ENCODE measurements around the gene GRIN2D.

Gene GRIN2D

DNA sequence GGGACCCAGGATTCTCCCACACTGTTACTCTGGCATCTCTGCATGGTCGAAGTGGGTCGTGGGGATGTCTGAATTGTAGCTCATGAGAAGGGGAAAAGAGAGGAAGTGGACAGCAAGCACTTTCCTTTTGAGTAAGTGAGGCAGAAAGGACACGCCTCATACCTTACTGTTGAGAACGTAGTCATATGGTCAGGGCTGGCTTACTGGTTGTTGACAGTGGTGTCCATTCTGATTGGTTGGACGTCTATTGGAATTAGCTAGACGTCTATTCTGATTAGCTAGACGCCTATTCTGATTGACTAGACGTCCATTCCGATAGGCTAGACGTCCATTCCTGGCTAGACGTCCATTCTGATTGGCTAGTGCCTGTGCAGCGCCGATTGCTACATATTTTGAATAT is 12.4 kb downstream of the GRIN2D start:
- TF ChIP-seq, protein P1, sequence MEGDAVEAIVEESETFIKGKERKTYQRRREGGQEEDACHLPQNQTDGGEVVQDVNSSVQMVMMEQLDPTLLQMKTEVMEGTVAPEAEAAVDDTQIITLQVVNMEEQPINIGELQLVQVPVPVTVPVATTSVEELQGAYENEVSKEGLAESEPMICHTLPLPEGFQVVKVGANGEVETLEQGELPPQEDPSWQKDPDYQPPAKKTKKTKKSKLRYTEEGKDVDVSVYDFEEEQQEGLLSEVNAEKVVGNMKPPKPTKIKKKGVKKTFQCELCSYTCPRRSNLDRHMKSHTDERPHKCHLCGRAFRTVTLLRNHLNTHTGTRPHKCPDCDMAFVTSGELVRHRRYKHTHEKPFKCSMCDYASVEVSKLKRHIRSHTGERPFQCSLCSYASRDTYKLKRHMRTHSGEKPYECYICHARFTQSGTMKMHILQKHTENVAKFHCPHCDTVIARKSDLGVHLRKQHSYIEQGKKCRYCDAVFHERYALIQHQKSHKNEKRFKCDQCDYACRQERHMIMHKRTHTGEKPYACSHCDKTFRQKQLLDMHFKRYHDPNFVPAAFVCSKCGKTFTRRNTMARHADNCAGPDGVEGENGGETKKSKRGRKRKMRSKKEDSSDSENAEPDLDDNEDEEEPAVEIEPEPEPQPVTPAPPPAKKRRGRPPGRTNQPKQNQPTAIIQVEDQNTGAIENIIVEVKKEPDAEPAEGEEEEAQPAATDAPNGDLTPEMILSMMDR (IDR thresholded peaks at IDR 0.05): no peak
- no peak for TF ChIP-seq ZFX (IDR thresholded peaks at IDR 0.05; ENCODE audit: borderline replicate concordance)
- H3K27ac ChIP-seq: no peak overlapping the region

DNA sequence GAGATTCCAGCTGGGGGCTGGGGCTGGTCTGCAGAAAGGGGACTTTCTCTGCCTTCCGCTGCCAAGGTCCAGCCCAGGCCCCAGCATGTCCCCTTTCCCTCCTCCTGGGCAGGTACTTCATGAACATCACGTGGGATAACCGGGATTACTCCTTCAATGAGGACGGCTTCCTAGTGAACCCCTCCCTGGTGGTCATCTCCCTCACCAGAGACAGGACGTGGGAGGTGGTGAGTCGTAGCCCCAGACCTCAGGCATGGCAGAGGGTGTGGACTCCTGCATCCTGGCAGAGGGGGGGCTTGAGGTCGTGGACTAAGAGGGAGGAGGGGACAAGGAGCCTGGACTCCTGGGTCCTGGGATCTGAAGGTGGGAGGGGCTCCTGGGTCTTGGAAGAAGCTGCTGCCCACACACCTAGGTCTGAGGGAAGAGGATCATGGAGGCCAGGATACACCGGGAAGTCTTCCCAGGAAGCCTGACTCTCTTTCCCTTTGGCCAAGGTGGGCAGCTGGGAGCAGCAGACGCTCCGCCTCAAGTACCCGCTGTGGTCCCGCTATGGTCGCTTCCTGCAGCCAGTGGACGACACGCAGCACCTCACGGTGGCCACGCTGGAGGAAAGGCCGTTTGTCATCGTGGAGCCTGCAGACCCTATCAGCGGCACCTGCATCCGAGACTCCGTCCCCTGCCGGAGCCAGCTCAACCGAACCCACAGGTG is 20.6 kb downstream of the GRIN2D start:
- H3K27ac ChIP-seq: 0 out of 2 replicates have a peak overlapping the region, but pooled peaks have one; percentile 26
- TF ChIP-seq ZFX (IDR thresholded peaks at IDR 0.05; ENCODE audit: borderline replicate concordance): no peak
- TF ChIP-seq, protein P1 (IDR thresholded peaks at IDR 0.05): no peak

DNA sequence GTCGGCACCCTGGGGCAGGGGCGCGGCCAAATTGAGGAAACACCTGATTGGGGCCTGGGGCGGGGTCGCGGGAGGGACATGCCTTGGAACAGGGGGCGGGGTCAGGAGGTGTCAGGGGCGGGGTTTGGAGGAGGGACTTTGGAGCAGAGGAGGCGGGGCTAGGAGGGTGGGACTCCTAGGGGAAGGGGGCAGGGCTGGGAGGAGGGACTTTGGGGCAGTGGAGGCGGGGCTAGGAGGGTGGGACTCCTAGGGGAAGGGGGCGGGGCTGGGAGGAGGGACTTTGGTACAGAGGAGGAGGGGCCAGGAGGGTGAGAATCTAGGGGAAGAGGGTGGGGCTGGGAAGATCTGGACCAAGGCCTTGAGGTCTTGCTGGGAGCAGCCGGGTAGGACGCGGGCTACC is 21.9 kb downstream of the GRIN2D start:
- no peak for TF ChIP-seq ZFX (IDR thresholded peaks at IDR 0.05; ENCODE audit: borderline replicate concordance)
- TF ChIP-seq, protein P1 (IDR thresholded peaks at IDR 0.05): no peak
- 0 out of 2 replicates have a peak overlapping the region, but pooled peaks have one; percentile 26 for H3K27ac ChIP-seq

DNA sequence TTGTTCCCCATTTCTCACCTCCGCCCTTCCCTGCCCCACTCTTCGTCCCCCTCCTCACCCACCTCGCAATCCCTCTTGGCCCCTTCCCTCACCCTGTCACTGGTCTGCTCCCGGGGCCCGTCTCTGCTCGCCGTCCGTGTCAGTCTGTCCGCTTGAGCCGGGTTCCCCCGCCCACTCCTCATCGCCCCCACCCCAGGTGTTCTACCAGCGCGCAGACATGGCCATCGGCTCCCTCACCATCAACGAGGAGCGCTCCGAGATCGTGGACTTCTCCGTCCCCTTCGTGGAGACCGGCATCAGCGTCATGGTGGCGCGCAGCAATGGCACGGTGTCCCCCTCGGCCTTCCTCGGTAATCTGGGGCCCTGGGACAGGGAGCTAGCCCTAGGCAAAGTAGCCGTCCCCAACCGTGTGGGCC is 22.3 kb downstream of the GRIN2D start:
- H3K27ac ChIP-seq: no peak overlapping the region
- TF ChIP-seq, protein P1 (IDR thresholded peaks at IDR 0.05): no peak
- TF ChIP-seq ZFX (IDR thresholded peaks at IDR 0.05; ENCODE audit: borderline replicate concordance): no peak

DNA sequence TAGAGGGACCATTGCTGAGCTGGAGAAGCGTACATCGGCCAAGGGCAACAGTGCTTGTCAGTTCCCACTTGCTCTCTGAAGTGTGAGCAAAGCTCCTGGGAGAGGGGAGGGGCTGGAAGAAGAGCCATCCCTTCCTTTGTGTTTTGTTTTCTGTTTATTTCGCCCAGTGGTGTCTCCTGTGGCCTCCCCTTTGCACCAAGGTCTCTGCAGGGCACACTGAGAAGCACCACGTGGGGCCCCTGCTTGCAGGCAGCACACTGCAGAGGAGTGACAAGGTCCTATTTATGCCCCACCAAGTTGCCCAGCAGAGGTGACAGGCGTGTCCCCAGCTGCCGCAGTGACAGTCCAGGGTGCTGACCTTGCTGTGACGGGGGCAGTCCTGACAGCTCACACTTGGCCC is 24.0 kb downstream of the GRIN2D start:
- no peak for TF ChIP-seq ZFX (IDR thresholded peaks at IDR 0.05; ENCODE audit: borderline replicate concordance)
- TF ChIP-seq, protein P1 (IDR thresholded peaks at IDR 0.05): no peak
- H3K27ac ChIP-seq: no peak overlapping the region

DNA sequence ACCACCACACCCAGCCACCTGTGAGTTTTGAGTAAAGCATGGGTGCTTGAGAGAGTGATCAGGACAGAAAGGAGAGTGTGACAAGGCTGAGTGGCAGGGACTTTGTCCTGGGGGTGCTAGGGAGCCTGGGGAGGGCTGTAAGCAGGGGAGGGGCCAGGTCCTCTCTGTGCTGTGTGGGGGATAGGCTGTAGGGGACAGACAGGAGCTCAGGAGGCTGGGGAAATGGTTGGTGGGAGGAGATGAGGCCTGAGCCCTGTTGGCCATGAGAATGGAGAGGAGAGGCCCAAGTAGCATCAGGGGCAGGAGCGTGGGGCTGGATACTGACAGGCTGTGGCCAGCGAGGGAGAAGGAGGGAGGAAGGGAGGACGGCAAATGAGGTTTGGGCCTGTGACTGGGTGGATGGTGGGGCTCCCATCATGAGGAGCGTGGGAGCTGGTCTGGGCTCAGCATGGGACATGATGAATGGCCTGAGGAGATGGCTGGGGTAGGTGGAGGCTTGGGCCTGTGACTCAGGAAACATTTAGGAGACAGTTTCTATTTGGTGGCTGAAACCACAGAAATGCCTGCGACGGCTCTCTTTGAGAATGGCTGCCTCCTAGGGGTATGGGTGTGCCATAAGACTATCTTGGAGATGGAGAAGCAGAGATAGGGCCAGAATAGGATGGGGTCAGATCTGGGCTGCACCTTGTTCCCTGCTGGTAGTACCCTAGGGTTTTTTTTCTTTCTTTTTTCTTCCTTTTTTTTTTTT is 25.0 kb downstream of the GRIN2D start:
- H3K27ac ChIP-seq: no peak overlapping the region
- no peak for TF ChIP-seq ZFX (IDR thresholded peaks at IDR 0.05; ENCODE audit: borderline replicate concordance)
- TF ChIP-seq, protein P1 (IDR thresholded peaks at IDR 0.05): no peak

Data from 22Rv1 (cell line).